Measurements from ENCODE around the gene CYP27C1.

DNA sequence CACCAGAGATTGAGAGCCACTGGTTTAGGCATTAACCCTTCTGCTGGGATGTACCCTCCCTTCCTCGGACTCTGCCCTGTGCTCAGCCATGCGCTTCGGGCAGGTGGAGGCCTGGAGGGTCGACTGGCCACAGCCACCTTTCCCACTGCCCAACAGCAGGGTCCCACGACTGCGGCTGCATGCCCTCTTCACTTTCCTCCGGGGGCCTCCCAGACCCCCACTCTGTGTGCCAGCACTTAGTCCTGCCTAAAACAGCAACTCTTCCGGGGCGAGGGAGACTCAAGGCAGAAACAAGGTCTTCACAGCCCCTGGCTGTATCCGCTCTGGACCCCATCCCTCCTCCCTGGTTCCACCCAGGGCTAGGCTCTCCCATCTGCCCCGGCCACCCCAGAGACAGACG lies 81.8 kb downstream of the CYP27C1 start:
- TF ChIP-seq, protein P1, sequence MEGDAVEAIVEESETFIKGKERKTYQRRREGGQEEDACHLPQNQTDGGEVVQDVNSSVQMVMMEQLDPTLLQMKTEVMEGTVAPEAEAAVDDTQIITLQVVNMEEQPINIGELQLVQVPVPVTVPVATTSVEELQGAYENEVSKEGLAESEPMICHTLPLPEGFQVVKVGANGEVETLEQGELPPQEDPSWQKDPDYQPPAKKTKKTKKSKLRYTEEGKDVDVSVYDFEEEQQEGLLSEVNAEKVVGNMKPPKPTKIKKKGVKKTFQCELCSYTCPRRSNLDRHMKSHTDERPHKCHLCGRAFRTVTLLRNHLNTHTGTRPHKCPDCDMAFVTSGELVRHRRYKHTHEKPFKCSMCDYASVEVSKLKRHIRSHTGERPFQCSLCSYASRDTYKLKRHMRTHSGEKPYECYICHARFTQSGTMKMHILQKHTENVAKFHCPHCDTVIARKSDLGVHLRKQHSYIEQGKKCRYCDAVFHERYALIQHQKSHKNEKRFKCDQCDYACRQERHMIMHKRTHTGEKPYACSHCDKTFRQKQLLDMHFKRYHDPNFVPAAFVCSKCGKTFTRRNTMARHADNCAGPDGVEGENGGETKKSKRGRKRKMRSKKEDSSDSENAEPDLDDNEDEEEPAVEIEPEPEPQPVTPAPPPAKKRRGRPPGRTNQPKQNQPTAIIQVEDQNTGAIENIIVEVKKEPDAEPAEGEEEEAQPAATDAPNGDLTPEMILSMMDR (IDR thresholded peaks at IDR 0.05) = no peak
- no peak for TF ChIP-seq POLR2A (IDR thresholded peaks at IDR 0.05)

Data from thyroid gland (tissue), 4 donors.